ENCODE results near the gene JUNB.

The JUNB gene

DNA sequence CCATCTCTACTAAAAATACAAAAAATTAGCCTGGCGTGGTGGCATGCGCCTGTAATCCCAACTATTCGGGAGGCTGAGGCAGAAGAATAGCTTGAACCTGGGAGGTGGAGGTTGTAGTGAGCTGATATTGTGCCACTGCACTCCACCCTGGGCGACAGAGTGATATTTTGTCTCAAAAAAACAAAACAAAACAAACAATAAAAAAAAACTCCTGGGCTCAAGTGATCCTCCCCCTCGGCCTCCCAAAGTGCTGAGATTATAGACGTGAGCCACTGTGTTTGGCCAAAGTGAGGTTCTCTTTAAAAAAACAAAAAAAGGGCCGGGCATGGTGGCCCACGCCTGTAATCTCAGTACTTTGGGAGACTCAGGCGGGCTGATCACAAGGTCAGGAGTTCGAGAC is 3.8 kb upstream of the JUNB start:
- no peak for ATAC-seq
- TF ChIP-seq ZC3H10 (CRISPR knock-in tag; IDR thresholded peaks at IDR 0.05) (no peak), TCF4 (CRISPR knock-in tag; IDR thresholded peaks at IDR 0.05; ENCODE audit: borderline replicate concordance) (no peak), POU6F1 (CRISPR knock-in tag; IDR thresholded peaks at IDR 0.05; ENCODE audit: borderline replicate concordance, low read depth) (no peak), ZFP30 (CRISPR knock-in tag; IDR thresholded peaks at IDR 0.05) (no peak), ZNF70 (CRISPR knock-in tag; IDR thresholded peaks at IDR 0.05) (no peak), ZNF565 (CRISPR knock-in tag; conservative IDR thresholded peaks at IDR 0.05; ENCODE audit: low read depth) (no peak)
- TF ChIP-seq, protein P1, sequence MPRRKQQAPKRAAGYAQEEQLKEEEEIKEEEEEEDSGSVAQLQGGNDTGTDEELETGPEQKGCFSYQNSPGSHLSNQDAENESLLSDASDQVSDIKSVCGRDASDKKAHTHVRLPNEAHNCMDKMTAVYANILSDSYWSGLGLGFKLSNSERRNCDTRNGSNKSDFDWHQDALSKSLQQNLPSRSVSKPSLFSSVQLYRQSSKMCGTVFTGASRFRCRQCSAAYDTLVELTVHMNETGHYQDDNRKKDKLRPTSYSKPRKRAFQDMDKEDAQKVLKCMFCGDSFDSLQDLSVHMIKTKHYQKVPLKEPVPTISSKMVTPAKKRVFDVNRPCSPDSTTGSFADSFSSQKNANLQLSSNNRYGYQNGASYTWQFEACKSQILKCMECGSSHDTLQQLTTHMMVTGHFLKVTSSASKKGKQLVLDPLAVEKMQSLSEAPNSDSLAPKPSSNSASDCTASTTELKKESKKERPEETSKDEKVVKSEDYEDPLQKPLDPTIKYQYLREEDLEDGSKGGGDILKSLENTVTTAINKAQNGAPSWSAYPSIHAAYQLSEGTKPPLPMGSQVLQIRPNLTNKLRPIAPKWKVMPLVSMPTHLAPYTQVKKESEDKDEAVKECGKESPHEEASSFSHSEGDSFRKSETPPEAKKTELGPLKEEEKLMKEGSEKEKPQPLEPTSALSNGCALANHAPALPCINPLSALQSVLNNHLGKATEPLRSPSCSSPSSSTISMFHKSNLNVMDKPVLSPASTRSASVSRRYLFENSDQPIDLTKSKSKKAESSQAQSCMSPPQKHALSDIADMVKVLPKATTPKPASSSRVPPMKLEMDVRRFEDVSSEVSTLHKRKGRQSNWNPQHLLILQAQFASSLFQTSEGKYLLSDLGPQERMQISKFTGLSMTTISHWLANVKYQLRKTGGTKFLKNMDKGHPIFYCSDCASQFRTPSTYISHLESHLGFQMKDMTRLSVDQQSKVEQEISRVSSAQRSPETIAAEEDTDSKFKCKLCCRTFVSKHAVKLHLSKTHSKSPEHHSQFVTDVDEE (CRISPR knock-in tag; IDR thresholded peaks at IDR 0.05), result no peak

DNA sequence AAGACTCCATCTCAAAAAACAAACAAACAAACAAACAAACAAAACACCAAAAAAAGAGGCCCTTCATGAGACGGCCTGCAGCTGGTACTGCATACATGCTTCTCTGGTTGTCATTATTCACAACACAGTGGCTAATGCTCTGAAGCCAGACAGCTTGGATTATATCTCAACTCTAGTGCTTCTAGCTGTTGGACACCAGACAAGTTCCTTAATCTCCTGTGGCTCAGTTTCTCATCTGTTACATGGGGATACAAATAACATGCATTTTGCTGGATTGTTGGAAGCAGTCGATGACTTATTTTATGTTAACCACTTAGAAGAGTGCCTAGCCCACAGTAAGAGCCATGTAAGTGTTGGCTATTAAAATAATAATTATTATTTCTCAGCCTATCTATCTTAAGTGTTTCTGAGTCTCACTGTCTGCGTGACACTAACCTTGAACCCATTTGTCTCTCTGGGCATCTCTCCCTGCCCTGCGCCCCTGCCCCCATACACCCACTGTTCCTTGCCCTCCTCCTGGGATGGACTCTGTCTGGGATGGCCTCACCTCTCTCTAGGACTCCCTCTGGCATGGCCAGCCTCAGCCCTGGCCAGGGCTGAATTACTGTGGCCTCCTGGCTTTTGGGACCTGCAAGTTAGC is 3.1 kb upstream of the JUNB start:
- no peak for TF ChIP-seq OSR1 (CRISPR knock-in tag; IDR thresholded peaks at IDR 0.05)
- no peak for TF ChIP-seq ZFP30 (CRISPR knock-in tag; IDR thresholded peaks at IDR 0.05)
- TF ChIP-seq ZNF565 (CRISPR knock-in tag; conservative IDR thresholded peaks at IDR 0.05; ENCODE audit: low read depth), result no peak
- no peak for TF ChIP-seq RARB (CRISPR knock-in tag; IDR thresholded peaks at IDR 0.05)
- TF ChIP-seq POU6F1 (CRISPR knock-in tag; IDR thresholded peaks at IDR 0.05; ENCODE audit: borderline replicate concordance, low read depth), result no peak
- TF ChIP-seq CSDC2 (CRISPR knock-in tag; IDR thresholded peaks at IDR 0.05), result 0 out of 2 replicates have a peak, but pooled peaks have one; percentile 45
- TF ChIP-seq TCF4 (CRISPR knock-in tag; IDR thresholded peaks at IDR 0.05; ENCODE audit: borderline replicate concordance), result no peak
- TF ChIP-seq GLIS3 (CRISPR knock-in tag; IDR thresholded peaks at IDR 0.05), result no peak
- TF ChIP-seq ZC3H10 (CRISPR knock-in tag; IDR thresholded peaks at IDR 0.05), result no peak

GRCh38 chr19:12788682-12789097 is 2.6 kb upstream of the JUNB start:
- TF ChIP-seq GLIS3 (CRISPR knock-in tag; IDR thresholded peaks at IDR 0.05) (0 out of 2 replicates have a peak, but pooled peaks have one; percentile 38), RARB (CRISPR knock-in tag; IDR thresholded peaks at IDR 0.05) (no peak), TCF4 (CRISPR knock-in tag; IDR thresholded peaks at IDR 0.05; ENCODE audit: borderline replicate concordance) (peak; percentile 78), TOX (CRISPR knock-in tag; IDR thresholded peaks at IDR 0.05; ENCODE audit: borderline replicate concordance) (no peak), CSDC2 (CRISPR knock-in tag; IDR thresholded peaks at IDR 0.05) (no peak), CSRNP3 (CRISPR knock-in tag; IDR thresholded peaks at IDR 0.05) (no peak), ZNF8 (CRISPR knock-in tag; IDR thresholded peaks at IDR 0.05) (0 out of 2 replicates have a peak, but pooled peaks have one; percentile 34), PATZ1 (CRISPR knock-in tag; IDR thresholded peaks at IDR 0.05; ENCODE audit: borderline replicate concordance) (peak; percentile 85), PPARA (CRISPR knock-in tag; IDR thresholded peaks at IDR 0.05; ENCODE audit: borderline replicate concordance) (no peak), CREB5 (CRISPR knock-in tag; IDR thresholded peaks at IDR 0.05; ENCODE audit: low read depth) (no peak), ZC3H10 (CRISPR knock-in tag; IDR thresholded peaks at IDR 0.05) (no peak), SNAI2 (CRISPR knock-in tag; IDR thresholded peaks at IDR 0.05) (0 out of 2 replicates have a peak, but pooled peaks have one; percentile 48), ZNF565 (CRISPR knock-in tag; conservative IDR thresholded peaks at IDR 0.05; ENCODE audit: low read depth) (no peak), ZFP3 (CRISPR knock-in tag; IDR thresholded peaks at IDR 0.05) (0 out of 2 replicates have a peak, but pooled peaks have one; percentile 8), ESRRG (CRISPR knock-in tag; IDR thresholded peaks at IDR 0.05) (no peak), OSR1 (CRISPR knock-in tag; IDR thresholded peaks at IDR 0.05) (no peak), BACH2 (CRISPR knock-in tag; IDR thresholded peaks at IDR 0.05; ENCODE audit: borderline replicate concordance) (no peak), ISL1 (CRISPR knock-in tag; IDR thresholded peaks at IDR 0.05) (no peak), ZFP30 (CRISPR knock-in tag; IDR thresholded peaks at IDR 0.05) (no peak), ZNF70 (CRISPR knock-in tag; IDR thresholded peaks at IDR 0.05) (no peak; the same call in 1 of the 2 replicates)
- TF ChIP-seq, protein P1 (CRISPR knock-in tag; IDR thresholded peaks at IDR 0.05), result peak; percentile 72; the same call in 1 of the 2 replicates
- ATAC-seq, result no peak

More for the DNA sequence above, 3.1 kb upstream of the JUNB start:
- ATAC-seq, result no peak
